Endothelial cell of hepatic sinusoid (primary cell): ENCODE measurements around the gene SCYGR2.

ENCODE experiments used
- in situ Hi-C: cut with HindIII; loops from 2 replicates; pipeline ENCODE4 v1.10.0; 2017; ENCODE audit warnings: low sequenced_read_pairs

The SCYGR2 gene

DNA sequence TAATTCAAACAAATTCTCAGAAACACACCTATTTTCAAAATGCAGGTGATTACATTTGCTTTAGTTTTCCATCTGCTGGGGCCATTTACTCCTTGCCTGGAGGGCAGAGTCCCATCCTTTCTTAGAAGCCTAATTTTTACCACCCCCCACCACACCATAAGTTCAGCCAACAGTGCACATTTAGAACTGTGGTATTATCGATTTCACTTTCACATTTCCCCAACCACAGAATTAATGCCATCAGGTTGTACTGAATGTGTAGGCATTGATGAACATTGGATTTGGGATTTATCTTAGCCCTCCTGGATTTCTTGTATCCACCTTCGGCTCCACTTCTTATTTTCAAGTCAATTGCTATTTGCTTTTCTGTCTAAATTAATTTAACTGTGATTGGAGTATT lies 11.4 kb downstream of the SCYGR2 start:
- in situ Hi-C loops = loop anchor here (5.0 kb wide), 1 partner anchor 107 kb away; the partner anchor contains the start of gene SLC19A3

DNA sequence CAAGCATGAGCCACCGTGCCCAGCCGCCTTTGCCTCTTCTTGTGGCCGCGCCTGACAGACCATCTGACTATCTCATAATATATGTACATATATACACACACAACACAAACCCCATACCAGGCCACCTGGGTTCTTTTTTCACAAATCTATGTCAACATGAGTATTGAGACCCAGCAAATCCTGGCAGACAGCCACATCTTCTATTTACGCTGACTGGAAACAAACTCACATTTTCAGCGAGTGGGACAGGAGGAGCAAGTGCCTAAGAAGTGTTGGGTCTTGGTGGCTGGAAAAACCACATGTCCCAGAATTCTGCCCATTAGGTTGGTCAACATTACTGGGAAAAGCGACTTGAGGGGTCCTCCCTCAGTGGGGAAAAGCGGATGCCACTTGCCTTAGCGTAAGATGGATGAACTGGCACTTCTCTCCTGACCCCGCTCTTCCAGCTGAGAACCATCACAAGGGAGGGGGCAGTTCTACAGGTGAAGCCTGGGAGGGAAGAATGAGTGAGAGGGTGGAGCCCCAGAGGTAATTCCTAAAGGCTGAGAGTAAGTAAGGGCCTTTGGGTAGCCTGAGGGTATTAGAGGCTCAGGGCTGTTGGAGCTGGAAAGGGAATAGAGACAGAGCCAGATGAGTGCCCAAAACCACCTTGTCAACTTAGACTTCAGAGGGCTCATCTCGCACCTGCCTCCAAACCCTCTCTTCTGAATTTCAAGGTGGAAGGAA lies 14.0 kb downstream of the SCYGR2 start:
- in situ Hi-C loops = loop anchor here (5.0 kb wide), 1 partner anchor 105 kb away; the partner anchor contains the start of gene SLC19A3

DNA sequence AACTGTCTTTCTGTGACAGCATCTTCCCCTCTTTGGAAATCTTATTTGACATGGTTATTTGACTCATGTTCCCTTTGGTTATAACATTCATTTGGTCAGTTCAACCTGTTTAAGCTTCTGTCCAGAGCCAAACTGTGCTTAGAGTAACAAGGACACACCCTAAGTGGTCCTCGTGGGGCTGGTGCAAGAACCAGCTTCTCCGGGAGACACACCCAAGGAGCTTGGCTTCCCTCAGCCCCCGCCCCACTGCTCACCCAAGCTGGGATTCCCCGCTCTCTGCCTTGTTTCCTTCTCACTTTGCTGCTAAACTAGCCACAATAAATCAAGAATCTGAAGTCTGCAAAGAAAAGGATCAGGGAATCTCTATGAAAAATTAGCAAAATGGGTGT lies 14.6 kb downstream of the SCYGR2 start:
- in situ Hi-C loops = loop anchor here (5.0 kb wide), 1 partner anchor 104 kb away; the partner anchor contains the start of gene SLC19A3

DNA sequence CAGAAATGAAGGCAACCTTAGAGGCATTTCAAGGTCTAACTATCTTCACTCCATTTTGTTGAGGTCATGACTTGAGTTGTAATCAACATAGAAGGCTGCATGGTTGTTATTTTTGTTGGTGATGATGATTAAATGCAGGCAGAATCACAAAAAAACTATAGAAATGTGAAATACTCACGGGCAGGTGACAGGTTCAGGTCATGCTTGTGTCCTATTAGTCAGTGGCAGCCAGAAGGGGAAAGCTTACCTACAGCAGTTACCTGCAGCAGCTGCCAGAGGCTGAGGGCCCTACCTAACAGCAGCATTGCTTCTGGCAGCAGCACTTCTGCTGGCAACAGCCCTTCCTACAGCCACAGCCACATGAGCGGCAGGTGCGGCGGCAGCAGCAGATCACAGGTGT lies 15.6 kb downstream of the SCYGR2 start:
- in situ Hi-C loops = loop anchor here (5.0 kb wide), 1 partner anchor 103 kb away; the partner anchor contains the start of gene SLC19A3

DNA sequence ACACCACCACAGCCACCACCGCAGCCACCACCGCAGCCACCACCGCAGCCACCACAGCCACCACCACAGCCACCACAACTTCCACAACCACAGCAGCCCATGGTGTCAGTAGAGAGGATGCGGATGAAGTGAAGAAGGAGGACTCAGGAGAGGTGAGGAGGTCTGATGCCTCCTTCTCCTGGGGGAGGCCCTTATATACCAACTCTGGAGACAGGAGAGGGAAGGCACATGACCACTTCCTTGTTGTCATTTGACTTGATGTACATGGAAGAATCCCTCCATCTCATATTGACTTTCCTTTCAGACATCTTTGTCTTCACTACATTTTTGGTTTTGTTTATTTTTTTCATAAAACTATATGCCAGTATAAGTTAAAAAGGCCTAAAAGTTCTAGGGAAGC lies 16.0 kb downstream of the SCYGR2 start, which contains the start of gene SCYGR3:
Gene SCYGR3 (minus strand): TSS at position 101 of the 400 bp plus-strand sequence. CDS start 0 bp downstream, at position 101.
- in situ Hi-C loops = loop anchor here (5.0 kb wide), 1 partner anchor 103 kb away; the partner anchor contains the start of gene SLC19A3

DNA sequence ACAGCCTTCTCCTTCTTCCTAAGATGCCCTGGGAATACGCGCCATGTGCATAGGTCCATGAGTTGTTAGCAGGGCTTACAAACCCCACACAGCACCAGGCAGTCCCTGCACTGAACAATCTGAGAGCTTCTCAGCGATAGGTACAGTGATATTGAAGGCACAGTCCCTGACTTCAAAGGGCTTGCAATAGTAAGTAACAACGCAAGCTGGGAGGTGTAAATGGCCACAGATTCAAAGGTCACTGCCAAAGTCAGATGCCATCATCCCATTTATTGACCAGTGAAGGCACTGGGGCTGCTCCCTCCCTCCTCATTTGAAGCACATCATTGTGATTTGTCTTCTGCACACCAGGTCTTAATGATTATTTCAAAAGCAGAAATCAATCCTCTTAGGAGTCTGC lies 16.5 kb downstream of the SCYGR2 start:
- in situ Hi-C loops = no loop called here

DNA sequence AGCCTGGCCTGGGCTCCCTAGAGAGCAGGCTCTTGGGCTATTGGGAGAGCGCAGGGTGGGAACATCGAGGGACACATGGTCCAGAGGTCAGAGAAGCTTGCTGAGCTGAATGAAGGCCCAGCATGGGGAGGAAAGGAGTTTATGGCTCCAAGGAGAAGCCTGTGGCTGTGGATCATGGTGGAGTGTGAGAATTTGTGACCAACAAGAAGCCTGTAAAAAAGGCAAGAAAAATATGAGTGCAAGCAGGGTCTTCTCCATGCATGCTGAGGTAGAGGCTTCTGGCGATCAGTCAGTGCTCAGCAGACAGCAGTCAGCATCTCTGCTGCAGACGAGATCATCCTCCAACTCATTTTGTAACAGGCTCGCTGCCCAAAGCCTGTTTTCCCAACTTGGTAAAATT lies 17.2 kb downstream of the SCYGR2 start:
- in situ Hi-C loops = no loop called here

DNA sequence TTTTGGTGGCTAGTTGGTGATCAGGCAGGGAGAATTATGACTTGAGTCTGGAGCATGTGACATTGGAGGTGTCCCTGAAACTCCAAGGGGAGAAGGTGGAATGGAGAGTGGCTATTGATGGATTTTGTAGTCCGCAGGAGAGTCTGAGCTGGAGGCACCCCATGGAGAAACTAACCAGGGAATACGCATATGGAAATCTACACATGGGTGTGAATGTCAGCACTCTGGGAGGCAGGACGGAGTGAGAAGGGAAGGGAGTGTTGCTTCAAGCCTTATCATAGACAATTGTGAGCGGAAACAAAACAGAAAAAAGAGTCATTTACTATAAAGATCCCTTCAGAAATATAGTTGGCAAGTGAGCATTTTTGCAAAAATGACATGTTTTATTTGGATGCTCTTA lies 17.9 kb downstream of the SCYGR2 start:
- in situ Hi-C loops = no loop called here

DNA sequence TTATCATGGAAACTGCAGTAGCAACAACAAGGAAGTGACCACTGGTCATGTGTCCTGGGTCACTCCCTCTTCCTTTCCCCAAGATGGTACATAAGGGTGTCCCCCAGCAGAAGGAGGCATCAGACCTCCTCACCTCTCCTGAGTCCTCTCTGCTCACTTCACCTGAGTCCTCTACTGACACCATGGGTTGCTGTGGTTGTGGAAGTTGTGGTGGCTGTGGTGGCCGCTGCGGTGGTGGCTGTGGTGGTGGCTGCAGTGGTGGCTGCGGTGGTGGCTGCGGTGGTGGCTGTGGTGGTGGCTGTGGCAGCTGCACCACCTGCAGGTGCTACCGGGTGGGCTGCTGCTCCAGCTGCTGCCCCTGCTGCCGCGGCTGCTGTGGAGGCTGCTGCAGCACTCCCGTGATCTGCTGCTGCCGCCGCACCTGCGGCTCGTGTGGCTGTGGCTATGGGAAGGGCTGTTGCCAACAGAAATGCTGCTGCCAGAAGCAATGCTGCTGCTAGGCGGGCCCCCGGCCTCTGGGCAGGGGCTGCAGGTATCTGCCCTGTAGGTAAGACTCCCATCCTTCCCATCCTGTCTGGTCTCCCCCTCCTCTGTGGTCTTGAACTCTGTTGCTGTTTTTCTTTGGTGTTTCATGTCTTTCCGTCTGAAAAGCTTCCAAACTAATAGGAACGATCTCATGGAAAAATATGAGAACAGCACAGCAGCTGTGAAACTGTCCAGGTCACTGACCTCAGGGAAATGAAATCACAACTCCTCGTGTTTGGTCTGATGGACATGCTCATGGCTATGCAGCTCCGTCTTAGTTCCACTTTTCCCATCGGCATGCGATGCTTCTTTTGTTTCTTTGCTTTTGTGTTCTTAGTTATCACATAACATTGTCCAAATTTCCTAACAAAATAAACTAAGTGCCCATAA lies 18.9 kb downstream of the SCYGR2 start, which contains the start of gene SCYGR4:
Gene SCYGR4 (plus strand): TSS at position 183 of the 915 bp plus-strand sequence. CDS start 0 bp downstream, at position 183.
- in situ Hi-C loops = no loop called here

DNA sequence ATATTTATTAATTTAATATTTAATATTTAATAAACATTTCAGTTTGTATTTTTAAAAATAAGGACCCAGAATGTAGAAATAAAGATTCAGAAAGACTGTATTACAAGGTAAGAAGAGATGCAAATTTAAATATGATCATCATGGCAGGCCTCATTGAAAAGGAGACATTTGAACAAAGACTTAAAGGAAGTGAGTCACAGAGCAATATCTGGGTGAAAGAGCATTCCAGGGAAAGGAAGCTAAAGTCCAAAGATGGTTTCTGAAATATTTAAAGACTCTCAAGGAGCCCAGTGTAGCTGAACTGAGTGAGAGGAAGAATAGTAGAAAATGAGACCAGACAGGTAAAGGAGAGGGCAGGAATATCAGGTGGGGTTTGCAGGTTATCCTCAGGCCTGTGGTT lies 24.5 kb downstream of the SCYGR2 start:
- in situ Hi-C loops = no loop called here

DNA sequence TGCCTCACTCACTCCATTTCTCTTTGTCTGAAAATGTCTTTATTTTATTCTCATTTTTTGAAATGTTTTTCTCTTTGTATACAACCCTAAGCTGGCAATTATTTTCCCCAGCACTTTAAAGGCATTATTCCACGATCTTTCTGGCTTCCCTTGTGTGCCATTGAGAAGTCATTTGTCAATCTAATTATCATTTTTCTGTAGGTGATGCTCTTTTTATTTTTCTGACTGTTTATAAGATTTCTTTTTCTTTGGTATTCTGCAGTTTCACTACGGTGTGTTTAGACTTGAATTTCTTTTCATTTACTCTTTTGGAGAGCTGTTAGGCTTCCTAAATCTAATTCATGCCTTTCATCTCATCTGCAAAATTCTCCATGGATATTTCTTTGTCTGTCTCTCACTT lies 26.7 kb downstream of the SCYGR2 start:
- in situ Hi-C loops = loop anchor here (5.0 kb wide), 1 partner anchor 47 kb away; no protein-coding TSS in a partner anchor

DNA sequence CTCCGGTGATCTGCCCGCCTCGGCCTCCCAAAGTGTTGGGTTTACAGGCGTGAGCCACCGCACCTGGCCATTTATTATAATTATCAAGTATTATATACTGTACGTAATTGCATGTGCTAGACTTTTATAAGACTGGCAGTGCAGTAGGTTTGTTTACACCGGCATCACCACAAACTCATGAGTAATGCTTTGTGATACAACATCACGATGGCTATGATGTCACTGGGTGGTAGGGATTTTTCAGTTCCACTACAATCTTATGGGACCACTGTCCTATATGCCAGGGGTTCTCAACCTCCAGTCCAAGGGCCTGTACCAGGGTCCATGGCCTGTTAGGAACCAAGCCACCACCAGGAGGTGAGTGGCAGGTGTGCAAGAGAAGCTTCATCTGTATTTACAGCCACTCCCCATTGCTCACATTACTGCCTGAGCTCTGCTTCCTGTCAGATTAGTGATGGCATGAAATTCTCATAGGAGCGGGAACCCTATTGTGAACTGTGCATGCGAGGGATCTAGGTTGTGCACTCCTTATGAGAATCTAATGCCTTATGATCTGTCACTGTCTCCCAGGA lies 28.0 kb downstream of the SCYGR2 start:
- in situ Hi-C loops = loop anchor here (5.0 kb wide), 1 partner anchor 46 kb away; no protein-coding TSS in a partner anchor

DNA sequence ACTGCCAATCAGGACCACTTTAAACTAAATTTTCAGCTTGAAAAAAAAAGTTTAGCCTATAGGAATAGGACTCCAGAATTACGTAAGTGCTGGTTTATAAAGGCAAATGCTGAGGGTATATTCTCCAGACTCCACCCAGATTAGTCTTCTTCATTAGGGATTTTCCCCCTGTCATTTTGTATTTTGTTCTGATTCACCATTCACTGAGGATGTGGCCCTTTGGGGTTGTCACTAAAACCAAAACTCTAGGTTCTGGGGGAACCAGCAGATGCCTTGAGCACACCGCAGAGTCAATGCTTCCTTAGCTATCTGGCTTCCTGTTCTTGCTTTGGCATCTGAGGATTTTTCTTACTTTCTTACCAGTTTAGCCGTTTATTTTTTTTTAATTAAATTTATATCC lies 29.1 kb downstream of the SCYGR2 start:
- in situ Hi-C loops = loop anchor here (5.0 kb wide), 1 partner anchor 45 kb away; no protein-coding TSS in a partner anchor

DNA sequence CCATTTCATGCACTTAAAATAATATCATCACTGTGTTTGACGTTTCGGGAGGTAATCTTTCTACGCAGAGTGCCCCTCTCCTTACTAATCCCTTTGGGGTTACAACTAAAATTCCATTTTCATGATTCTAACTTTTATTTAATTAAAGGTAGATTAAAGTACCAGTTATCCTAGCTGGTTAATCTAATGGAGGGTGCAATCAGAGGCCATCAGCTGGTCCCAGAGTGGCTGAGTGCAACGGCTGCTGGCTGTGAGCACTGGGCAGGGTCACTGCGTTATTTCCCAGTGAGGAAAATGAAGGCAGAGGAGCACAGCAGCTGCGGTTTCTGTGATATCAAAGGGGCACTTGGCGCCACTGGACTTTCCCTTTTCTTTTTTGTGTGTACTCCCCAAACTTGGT lies 30.7 kb downstream of the SCYGR2 start:
- in situ Hi-C loops = loop anchor here (5.0 kb wide), 1 partner anchor 43 kb away; no protein-coding TSS in a partner anchor

DNA sequence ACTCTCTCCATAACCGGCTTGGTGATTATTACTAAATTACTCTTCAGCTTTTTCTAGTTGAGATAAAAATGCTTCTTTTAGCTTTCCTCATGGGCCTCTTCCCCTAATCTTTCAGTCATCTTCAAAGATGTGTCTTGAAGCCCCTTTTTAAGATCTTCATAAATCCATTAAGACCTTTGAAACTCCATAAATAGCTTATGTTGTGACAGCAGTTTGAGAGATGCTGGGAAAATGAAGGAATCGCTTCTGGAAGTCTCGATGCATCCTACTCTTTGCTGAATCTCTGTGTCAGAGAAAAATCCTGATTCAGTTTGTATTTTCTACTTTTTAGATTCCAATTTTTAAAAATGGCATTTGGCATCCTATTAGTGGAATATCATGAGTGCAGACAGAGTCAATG lies 31.6 kb downstream of the SCYGR2 start:
- in situ Hi-C loops = no loop called here

DNA sequence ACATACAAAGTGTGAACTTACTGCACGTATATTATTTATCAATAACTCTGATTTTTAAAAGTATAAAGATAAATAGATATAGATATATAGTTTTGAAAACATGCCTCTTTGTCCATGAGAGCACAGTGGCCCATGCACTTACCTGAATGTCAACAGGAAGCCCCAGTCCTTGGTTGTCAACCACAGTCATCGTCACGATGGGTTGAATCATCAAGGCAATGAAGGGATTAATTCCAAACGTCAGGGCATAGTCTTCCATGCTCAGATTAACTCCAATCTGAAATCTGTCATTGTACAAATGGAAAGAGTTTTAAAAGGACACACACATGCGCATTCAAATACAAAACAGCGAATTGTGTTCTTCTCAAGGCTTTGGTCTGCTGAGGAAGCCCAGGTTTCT lies 34.1 kb downstream of the SCYGR2 start:
- in situ Hi-C loops = no loop called here

DNA sequence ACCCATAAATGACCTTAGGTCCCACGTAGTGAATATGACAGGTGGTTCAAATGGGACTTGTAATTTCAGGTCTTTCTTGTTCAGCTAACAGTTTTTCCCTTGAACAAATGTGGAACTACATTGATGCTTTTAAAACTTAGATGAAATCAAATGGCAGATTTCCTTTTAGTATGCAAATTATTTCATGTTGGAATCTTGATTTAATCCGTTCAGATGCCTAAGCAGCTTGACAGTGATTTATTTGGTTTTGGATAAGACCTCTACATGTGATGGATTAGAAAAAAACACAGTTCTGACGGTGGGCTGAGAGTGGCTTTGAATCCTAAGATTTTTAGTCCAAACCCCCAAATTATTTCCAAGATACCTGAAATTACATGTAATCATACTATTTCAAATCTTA lies 35.5 kb downstream of the SCYGR2 start:
- in situ Hi-C loops = no loop called here

DNA sequence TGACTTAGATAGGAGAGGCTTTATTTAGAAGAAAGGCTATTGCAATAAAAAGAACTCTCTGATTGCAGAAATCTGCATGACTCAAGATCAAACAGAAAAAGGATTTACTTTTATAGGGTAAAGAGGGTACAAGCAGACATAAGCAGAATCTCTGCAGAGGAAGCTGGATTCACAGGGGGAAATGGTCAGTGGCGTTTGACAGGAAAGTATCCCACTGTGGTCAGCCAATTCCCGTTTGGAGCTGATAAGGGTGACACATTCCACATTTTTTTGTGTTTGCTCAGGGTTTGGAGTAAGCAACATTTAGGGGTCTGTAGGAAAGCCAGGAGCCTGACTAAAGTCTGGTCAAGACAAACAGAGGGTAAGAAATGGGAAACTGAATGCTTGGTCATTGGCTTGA lies 44.0 kb downstream of the SCYGR2 start:
- in situ Hi-C loops = no loop called here

DNA sequence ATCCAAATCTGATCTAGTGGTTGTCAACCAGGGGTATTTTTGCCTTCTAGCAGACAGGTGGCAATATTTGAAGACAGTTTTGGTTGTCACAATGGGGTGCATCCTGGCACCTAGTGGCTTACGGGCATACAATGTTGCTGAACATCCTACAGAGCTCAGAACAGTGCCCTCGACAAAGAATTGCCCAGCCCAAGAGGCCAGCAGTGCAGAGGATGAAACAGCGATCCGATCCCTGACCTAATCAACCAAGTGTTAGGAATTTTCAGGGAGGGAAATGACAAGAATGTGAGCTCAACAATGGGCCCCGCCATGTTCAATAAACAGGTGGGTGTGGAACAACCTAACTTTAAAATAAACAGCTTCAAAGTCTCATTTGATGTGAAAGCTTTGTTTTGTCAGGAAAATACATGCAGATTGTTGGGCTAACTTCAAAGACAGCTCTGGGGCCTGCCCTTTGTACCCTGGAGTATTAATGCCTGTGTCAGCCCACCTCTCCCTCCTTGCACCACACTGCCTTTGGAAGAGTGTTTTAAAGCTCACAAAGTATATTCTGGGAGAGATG lies 45.4 kb downstream of the SCYGR2 start:
- in situ Hi-C loops = no loop called here
